ENCODE measurements around the gene TMEM30B. TPM values are rescaled to one million over a fixed set of nuclear protein-coding genes. Genes with fewer than 3 reads are reported as not detected.
"Not testable (repeated sequence)": the region's sequence is repeated elsewhere in the genome, so short reads cannot be mapped to it uniquely, and the experiment has no call there.

The TMEM30B gene
- total and polyA plus RNA-seq, 12 donors, result 0.15 to 1.9 (median 0.60) TPM

DNA sequence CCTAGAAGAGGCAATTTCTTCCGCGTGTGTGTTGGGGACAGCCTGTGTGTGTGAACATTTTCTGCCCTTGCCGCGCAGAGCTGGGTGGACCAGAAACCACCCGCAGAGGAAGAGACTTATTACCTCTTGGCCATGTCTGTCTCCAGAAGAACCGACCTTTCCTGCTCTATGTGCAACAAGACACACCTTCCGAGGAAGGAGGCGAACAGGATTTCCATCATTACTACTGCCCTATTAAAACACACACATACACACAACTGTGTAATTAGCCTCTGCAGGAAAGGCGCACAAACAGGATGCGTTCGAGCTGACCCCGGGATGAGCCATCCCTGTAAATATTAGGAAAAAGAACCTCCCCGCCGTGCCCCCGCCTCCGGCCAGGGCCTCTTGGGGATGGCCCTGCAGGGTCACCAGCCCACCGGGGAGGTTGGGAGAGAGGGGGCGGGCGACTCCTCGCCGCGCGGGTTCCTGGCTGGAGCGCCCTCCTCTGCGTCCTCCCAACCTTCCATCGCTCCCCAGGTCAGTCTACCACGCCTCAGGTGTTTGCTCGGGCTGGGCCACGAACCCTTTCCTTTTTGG, 39.8 kb upstream of the TMEM30B start:
- intact Hi-C loops (cut with DNase I), result loop anchor here in 6 of 10 donors (5.0 to 10.0 kb wide), 6 partner anchors 36 to 136 kb away; no protein-coding TSS in a partner anchor
- DNase-seq (peak in 1 of 2 donors; percentile 30), ATAC-seq (peak; percentile 39 to 74 (median 60))
- 26 to 29% methylated on average over 29 of the region's 29 CpGs for WGBS, 2 donors
- H3K9me3 ChIP-seq, result peaks cover 0 to 8% (median 0%) of the 10 kb centered on the region in 11 donors
- TF ChIP-seq, protein P1, sequence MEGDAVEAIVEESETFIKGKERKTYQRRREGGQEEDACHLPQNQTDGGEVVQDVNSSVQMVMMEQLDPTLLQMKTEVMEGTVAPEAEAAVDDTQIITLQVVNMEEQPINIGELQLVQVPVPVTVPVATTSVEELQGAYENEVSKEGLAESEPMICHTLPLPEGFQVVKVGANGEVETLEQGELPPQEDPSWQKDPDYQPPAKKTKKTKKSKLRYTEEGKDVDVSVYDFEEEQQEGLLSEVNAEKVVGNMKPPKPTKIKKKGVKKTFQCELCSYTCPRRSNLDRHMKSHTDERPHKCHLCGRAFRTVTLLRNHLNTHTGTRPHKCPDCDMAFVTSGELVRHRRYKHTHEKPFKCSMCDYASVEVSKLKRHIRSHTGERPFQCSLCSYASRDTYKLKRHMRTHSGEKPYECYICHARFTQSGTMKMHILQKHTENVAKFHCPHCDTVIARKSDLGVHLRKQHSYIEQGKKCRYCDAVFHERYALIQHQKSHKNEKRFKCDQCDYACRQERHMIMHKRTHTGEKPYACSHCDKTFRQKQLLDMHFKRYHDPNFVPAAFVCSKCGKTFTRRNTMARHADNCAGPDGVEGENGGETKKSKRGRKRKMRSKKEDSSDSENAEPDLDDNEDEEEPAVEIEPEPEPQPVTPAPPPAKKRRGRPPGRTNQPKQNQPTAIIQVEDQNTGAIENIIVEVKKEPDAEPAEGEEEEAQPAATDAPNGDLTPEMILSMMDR (IDR thresholded peaks at IDR 0.05), result no peak
- peaks cover 0 to 26% (median 9%) of the 10 kb centered on the region in 9 donors for H3K4me1 ChIP-seq
- peak overlapping the region; percentile 27 to 90 (median 76) for H3K4me3 ChIP-seq
- peaks cover 0 to 28% (median 16%) of the 10 kb centered on the region in 7 donors for H3K27me3 ChIP-seq
- peak overlapping the region; percentile 79 to 95 (median 91) for H3K27ac ChIP-seq
- H3K36me3 ChIP-seq, result no peaks in the 10 kb centered on the region

DNA sequence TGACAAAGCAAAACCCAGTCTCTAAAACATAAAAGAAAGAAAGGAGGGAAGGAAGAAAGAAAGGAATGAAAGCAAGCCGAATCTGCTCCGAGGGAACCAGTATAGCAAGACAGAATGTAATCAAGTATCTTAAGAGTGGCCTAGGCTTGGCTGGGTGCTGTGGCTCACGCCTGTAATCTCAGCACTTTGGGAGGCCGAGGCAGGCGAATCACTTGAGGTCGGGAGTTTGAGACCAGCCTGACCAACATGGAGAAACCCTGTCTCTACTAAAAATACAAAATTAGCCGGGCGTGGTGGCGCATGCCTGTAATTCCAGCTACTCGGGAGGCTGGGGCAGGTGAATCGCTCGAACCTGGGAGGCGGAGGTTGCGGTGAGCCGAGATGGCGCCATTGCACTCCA, 39.0 kb upstream of the TMEM30B start:
- not testable (repeated sequence) for DNase-seq, ATAC-seq, H3K36me3 ChIP-seq, H3K4me3 ChIP-seq, H3K9me3 ChIP-seq
- H3K27ac ChIP-seq, result peak overlapping the region in 5 of 10 donors; percentile 37 to 95 (median 91)
- 89 to 93% methylated on average over 16 of the region's 16 CpGs for WGBS, 2 donors
- peaks cover 0 to 26% (median 9%) of the 10 kb centered on the region in 9 donors for H3K4me1 ChIP-seq
- intact Hi-C loops (cut with DNase I), result loop anchor here in 6 of 10 donors (5.0 to 10.0 kb wide), 6 partner anchors 37 to 137 kb away; no protein-coding TSS in a partner anchor
- peaks cover 0 to 29% (median 16%) of the 10 kb centered on the region in 7 donors for H3K27me3 ChIP-seq

DNA sequence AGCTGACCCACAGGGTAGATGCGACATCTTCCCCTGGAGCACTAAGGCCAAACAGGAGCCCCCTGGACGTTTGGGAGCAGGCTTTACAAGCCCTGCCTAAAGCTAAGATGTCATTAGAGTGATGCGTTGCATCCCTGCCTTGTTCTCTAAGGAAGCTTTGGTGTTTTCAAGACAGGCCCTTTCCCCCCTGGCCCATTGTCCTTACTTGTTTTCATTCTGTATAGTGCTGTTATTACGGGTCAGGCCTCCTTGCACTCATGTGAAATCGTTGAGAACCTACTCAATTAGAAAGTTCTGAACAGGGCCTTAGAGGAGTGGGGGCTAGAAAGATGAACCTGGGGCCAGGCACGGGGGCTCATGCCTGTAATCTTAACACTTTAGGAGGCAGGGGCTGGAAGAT, 38.6 kb upstream of the TMEM30B start:
- Histone ChIP-seq H3K4me3 (no peak overlapping the region), H3K4me1 (peaks cover 0 to 23% (median 9%) of the 10 kb centered on the region in 9 donors), H3K27me3 (peaks cover 0 to 33% (median 16%) of the 10 kb centered on the region in 7 donors), H3K27ac (peak overlapping the region in 2 of 10 donors; percentile 94 to 95), H3K9me3 (no peaks in the 10 kb centered on the region), H3K36me3 (no peaks in the 10 kb centered on the region)
- TF ChIP-seq, protein P1 (IDR thresholded peaks at IDR 0.05), result no peak
- no peak for ATAC-seq
- intact Hi-C loops (cut with DNase I), result loop anchor here in 8 of 10 donors (5.0 to 10.0 kb wide), 7 partner anchors 38 to 138 kb away; no protein-coding TSS in a partner anchor
- DNase-seq, result no peak
- WGBS, 2 donors, result 80 to 84% methylated on average over 6 of the region's 6 CpGs

DNA sequence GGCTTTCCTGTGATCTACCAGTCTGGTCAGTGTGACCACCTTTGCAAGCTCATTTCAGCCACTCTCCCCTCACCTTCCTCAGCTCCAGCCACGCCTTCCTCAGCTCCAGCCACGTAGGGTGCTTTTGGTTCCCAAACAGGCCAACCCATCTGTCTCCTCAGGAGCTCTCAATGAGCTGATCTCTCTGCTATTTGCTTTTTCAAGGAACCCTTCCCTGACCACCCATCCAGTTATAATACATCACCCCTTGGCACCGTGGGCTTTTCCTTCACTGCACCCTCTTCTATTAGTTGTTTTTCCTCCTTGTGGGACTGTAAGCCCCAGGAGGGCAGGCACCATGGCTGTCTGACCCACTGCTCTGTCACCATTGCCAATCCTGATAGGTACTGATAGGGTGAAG, 37.9 kb upstream of the TMEM30B start:
- no peaks in the 10 kb centered on the region for H3K9me3 ChIP-seq
- TF ChIP-seq, protein P1 (IDR thresholded peaks at IDR 0.05), result no peak
- no peak overlapping the region for H3K27ac ChIP-seq
- intact Hi-C loops (cut with DNase I), result loop anchor here in 2 of 10 donors (10.0 kb wide), 1 partner anchor 136 kb away; no protein-coding TSS in a partner anchor
- H3K27me3 ChIP-seq, result peaks cover 0 to 33% (median 16%) of the 10 kb centered on the region in 7 donors
- WGBS, 2 donors, result 82 to 84% methylated on average over 3 of the region's 3 CpGs
- ATAC-seq (no peak), DNase-seq (no peak)
- peaks cover 0 to 17% (median 9%) of the 10 kb centered on the region in 9 donors for H3K4me1 ChIP-seq
- H3K4me3 ChIP-seq, result no peak overlapping the region
- no peaks in the 10 kb centered on the region for H3K36me3 ChIP-seq

DNA sequence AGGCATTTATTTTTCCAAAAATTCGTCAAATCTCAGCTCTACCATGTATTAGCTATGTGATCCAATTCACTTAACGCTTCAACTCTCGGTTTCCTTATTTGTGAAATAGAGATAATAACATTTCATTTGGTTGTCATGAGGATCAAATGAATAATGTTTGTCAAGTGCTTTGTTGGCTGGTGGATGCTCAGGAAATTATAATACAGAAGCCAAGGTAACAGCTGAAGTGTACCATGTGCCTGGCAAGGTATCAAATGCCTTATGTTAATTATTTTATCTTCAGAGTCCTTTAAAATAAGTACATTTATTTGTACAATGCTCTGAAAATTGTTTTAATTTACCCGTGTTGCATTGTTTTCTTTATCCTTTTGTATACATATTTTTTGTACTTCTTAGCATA, 34.2 kb upstream of the TMEM30B start:
- TF ChIP-seq, protein P1 (IDR thresholded peaks at IDR 0.05), result no peak
- no peak for ATAC-seq

DNA sequence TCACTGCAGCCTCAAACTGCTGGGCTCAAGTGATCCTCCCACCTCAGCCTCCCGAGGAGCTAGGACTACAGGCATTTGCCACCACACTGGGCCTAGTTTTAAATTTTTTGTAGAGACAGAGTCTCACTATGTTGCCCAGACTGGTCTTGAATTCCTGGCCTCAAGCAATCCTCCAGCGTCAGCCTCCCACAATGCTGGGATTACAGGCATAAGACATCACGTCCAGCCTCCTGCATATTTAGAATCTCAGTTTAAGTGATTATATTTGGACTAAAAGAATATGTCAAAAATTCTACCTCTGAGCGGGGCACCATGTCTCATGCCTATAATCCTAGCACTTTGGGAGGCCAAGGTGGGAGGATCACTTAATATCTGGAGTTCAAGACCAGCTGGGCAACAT, 27.6 kb upstream of the TMEM30B start:
- intact Hi-C loops (cut with DNase I), result loop anchor here in 2 of 10 donors (5.0 to 10.0 kb wide), 2 partner anchors 124 to 526 kb away; no protein-coding TSS in a partner anchor
- Histone ChIP-seq H3K9me3 (peaks cover 0 to 33% (median 6%) of the 10 kb centered on the region in 11 donors), H3K4me1 (peaks cover 0 to 25% (median 6%) of the 10 kb centered on the region in 9 donors), H3K27ac (peak overlapping the region in 7 of 10 donors; percentile 28 to 73 (median 56))
- 80 to 89% methylated on average over 4 of the region's 4 CpGs for WGBS, 2 donors
- not testable (repeated sequence) for H3K4me3 ChIP-seq, DNase-seq, H3K27me3 ChIP-seq, H3K36me3 ChIP-seq
- ATAC-seq, result peak in 2 of 8 donors; percentile 30 to 45

More for the DNA sequence above, 34.2 kb upstream of the TMEM30B start:
- intact Hi-C loops (cut with DNase I), result loop anchor here in 2 of 10 donors (10.0 kb wide), 1 partner anchor 139 kb away; no protein-coding TSS in a partner anchor
- DNase-seq, result no peak
- H3K4me1 ChIP-seq, result no peaks in the 10 kb centered on the region
- no peak overlapping the region for H3K4me3 ChIP-seq
- H3K9me3 ChIP-seq, result peaks cover 0 to 13% (median 3%) of the 10 kb centered on the region in 11 donors
- 87 to 92% methylated on average over 4 of the region's 4 CpGs for WGBS, 2 donors
- no peaks in the 10 kb centered on the region for H3K36me3 ChIP-seq
- H3K27me3 ChIP-seq, result peaks cover 0 to 5% (median 0%) of the 10 kb centered on the region in 7 donors
- H3K27ac ChIP-seq, result no peak overlapping the region
